AG04450 (cell line): Measurements from ENCODE around the gene TMEM135. TPM values are rescaled to one million over a fixed set of nuclear protein-coding genes. Genes with fewer than 3 reads are reported as not detected.

ENCODE experiments used
- CTCF ChIA-PET: fragments of 300-600, 350-600 bp; formaldehyde crosslinking; extraction: SDS; loops from one replicate; lab custom pipeline; 2022; ENCODE audit warnings: antibody characterized with exemption, inconsistent platforms; lab: Charles Lee
- POLR2A ChIA-PET: fragments of 350-600 bp; formaldehyde crosslinking; extraction: SDS; loops from one replicate; lab custom pipeline; 2021; ENCODE audit warnings: antibody characterized with exemption, inconsistent platforms; lab: Yijun Ruan, JAX
- DNase-seq: peaks from one replicate; pipeline ENCODE4 v3.0.0-alpha.2; 2011; ENCODE audit warnings: low read depth, low spot score
- H3K27ac ChIP-seq: one replicate; pipeline ENCODE4 v1.5.1; 2012; ENCODE audit warnings: low read depth, low read length, control low read depth
- H3K27me3 ChIP-seq: one replicate; pipeline ENCODE4 v1.6.0; 2012; ENCODE audit warnings: low read length; ENCODE audit not compliant: control insufficient read depth, insufficient read depth
- H3K4me3 ChIP-seq: 2 replicates; pipeline ENCODE4 v1.5.1; 2011; ENCODE audit warnings: mild to moderate bottlenecking, low read depth, low read length, control low read depth
- H3K9me3 ChIP-seq: 2 replicates; pipeline ENCODE4 v1.5.1; 2012; ENCODE audit warnings: low read length; ENCODE audit not compliant: control insufficient read depth, insufficient read depth
- polyA plus RNA-seq: library from polyadenylated mRNA; depleted of rRNA; stranded (reverse); fragments of >200 nt; gene quantifications from 2 replicates; pipeline ENCODE4 v1.2.3, GENCODE V29; 2011
- TF ChIP-seq, protein P1 (sequence below): IDR thresholded peaks from 2 replicates; pipeline ENCODE4 v1.5.1; 2011; ENCODE audit warnings: low read depth, low read length, control low read depth, inconsistent platforms

The TMEM135 gene
- polyA plus RNA-seq, 1 experiment = 12.6 TPM

DNA sequence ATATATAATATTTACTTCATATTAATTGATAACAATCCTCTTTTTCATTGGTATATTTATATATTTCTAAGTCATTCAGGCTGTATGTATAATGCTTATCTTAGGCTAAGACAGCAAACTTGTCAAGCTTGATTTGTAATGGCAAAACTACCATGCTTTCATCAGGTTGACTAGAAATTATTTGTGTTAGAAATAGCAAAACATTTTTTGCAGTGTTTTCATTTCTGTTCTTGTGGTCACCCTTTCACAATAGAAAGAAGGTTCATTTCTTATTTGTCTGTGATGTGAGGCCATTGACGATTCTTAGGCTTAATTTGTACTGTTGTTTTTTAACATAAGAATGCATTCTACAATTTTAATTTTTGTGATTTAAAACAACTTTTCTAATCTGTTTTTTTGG is 197.6 kb downstream of the TMEM135 start:
- DNase-seq = no peak
- TF ChIP-seq, protein P1, sequence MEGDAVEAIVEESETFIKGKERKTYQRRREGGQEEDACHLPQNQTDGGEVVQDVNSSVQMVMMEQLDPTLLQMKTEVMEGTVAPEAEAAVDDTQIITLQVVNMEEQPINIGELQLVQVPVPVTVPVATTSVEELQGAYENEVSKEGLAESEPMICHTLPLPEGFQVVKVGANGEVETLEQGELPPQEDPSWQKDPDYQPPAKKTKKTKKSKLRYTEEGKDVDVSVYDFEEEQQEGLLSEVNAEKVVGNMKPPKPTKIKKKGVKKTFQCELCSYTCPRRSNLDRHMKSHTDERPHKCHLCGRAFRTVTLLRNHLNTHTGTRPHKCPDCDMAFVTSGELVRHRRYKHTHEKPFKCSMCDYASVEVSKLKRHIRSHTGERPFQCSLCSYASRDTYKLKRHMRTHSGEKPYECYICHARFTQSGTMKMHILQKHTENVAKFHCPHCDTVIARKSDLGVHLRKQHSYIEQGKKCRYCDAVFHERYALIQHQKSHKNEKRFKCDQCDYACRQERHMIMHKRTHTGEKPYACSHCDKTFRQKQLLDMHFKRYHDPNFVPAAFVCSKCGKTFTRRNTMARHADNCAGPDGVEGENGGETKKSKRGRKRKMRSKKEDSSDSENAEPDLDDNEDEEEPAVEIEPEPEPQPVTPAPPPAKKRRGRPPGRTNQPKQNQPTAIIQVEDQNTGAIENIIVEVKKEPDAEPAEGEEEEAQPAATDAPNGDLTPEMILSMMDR = no peak
- CTCF ChIA-PET = interaction anchor here (0.5 to 1.1 kb wide), 3 partner anchors 186 to 365 kb away, joined by 3 to 4 read pairs (median 3); no protein-coding TSS in a partner anchor
- POLR2A ChIA-PET = no interaction called here
- no peaks in the 10 kb centered on the region for H3K27me3 ChIP-seq
- H3K27ac ChIP-seq = no peak overlapping the region
- H3K4me3 ChIP-seq = no peak overlapping the region
- H3K9me3 ChIP-seq = no peaks in the 10 kb centered on the region; the same call in 1 of the 2 replicates

DNA sequence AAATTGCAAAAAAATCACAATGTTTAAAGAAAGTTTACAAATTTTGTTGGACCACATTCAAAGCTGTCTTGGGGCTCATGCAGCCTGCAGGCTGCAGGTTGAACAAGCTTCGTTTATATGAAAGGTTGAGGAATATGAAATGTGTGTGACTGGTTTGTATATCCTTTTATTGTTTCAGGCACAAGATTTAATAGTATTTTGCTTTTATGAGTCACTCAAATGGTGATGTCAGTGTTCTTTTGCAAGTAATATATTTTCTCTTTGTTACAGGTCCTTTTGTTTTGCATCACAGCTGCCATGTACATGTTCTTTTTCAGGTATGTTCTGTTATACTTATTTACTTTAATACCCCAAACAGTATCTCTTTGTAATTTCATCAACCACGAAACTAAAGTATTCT is 198.6 kb downstream of the TMEM135 start:
- Histone ChIP-seq H3K27me3 (no peaks in the 10 kb centered on the region), H3K9me3 (no peaks in the 10 kb centered on the region; the same call in 1 of the 2 replicates), H3K27ac (no peak overlapping the region), H3K4me3 (no peak overlapping the region)
- ChIA-PET CTCF (interaction anchor here (1.1 kb wide), 1 partner anchor 298 kb away, joined by 4 read pairs; no protein-coding TSS in a partner anchor), POLR2A (no interaction called here)
- TF ChIP-seq, protein P1 = no peak
- DNase-seq = no peak

DNA sequence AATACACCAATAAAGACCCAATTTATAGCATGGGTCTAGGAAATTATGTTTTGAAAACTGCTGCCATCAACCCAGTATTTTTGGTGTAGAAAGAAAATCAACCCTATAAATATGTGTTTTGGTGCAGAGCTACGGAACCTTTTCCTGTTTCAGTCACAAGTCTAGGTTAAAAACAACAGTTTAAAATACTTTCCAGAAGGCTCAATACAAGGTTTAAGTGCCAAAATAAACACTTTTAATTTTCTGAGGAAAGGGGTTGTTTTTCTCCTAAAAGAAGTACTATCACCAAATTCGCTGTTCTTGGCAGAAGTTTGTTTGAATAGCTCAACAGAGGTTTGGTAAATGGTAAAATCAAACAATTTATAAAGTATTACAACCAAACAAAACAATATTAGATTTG is 201.3 kb downstream of the TMEM135 start:
- no peaks in the 10 kb centered on the region for H3K27me3 ChIP-seq
- no peak overlapping the region for H3K4me3 ChIP-seq
- no peak for DNase-seq
- H3K9me3 ChIP-seq = no peaks in the 10 kb centered on the region
- ChIA-PET POLR2A (no interaction called here), CTCF (interaction anchor here (1.5 kb wide), 1 partner anchor 51 kb away, joined by 3 read pairs; no protein-coding TSS in a partner anchor)
- TF ChIP-seq, protein P1 = no peak
- no peak overlapping the region for H3K27ac ChIP-seq

DNA sequence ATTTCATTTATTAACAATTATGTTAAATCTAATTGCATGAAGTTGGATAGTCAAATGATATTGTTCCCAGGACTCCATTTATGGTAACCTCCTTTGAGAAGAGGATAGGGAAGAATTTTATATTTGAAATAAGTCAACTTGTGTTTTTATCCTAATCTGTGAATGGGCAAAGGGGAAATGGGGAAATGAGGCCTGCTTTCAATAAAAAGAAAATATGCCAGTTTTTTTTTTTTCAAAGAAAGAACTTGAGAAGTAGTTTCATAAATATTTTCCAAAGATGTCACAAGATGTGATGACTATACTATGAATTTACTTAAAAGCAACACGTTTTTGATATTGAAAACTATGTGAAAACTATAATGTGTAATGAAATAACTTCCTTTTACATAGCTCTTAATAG is 201.8 kb downstream of the TMEM135 start:
- TF ChIP-seq, protein P1 = no peak
- no peaks in the 10 kb centered on the region for H3K9me3 ChIP-seq
- no peak overlapping the region for H3K4me3 ChIP-seq
- CTCF ChIA-PET = interaction anchor here (1.5 kb wide), 1 partner anchor 51 kb away, joined by 3 read pairs; no protein-coding TSS in a partner anchor
- DNase-seq = no peak
- no peaks in the 10 kb centered on the region for H3K27me3 ChIP-seq
- no peak overlapping the region for H3K27ac ChIP-seq
- POLR2A ChIA-PET = no interaction called here

DNA sequence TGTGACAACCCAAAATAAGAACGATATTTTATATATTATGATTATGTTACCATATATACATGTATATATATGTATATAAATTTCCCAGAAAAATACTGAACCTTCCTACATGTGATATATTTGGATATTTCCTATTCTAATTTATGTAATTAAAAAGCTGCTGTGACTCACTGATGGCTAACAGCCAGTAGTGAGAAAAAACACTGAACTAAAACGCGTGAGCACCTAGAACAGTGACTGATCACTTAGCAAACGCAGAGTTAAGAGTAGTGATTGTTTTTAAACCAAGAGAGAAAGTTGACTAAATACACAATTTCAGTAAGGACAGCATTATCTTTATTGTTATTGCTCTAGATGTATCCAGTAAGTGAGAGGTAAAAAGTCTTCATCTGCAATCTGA is 213.8 kb downstream of the TMEM135 start:
- TF ChIP-seq, protein P1 = no peak
- Histone ChIP-seq H3K4me3 (no peak overlapping the region), H3K9me3 (no peaks in the 10 kb centered on the region), H3K27ac (no peak overlapping the region), H3K27me3 (no peaks in the 10 kb centered on the region)
- ChIA-PET POLR2A (no interaction called here), CTCF (interaction anchor here (0.6 to 1.3 kb wide), 2 partner anchors 9 to 256 kb away, joined by 3 read pairs; no protein-coding TSS in a partner anchor)
- DNase-seq = no peak
